Neuron (in vitro differentiated cells): ENCODE measurements around the gene RADIL.

Experiments
- H2AFZ ChIP-seq: one replicate; pipeline ENCODE4 v1.6.1; 2013; ENCODE audit warnings: low read depth, mild to moderate bottlenecking, inconsistent platforms, low read length, moderate library complexity
- H3K27me3 ChIP-seq: one replicate; pipeline ENCODE4 v1.6.1; 2013; ENCODE audit warnings: low read length; ENCODE audit not compliant: insufficient read depth
- H3K36me3 ChIP-seq: one replicate; pipeline ENCODE4 v1.6.1; 2013; ENCODE audit warnings: low read length; ENCODE audit not compliant: insufficient read depth
- H3K4me1 ChIP-seq: one replicate; pipeline ENCODE4 v1.6.1; 2013; ENCODE audit warnings: low read length; ENCODE audit not compliant: insufficient read depth
- H3K4me3 ChIP-seq: 2 replicates; pipeline ENCODE4 v1.5.1; 2013; ENCODE audit warnings: mild to moderate bottlenecking, low read length, moderate library complexity
- H3K9me3 ChIP-seq: one replicate; pipeline ENCODE4 v1.6.1; 2013; ENCODE audit warnings: low read length

The RADIL gene

GRCh38 chr7:4857189-4857588 is 26.3 kb downstream of the RADIL start:
- no peak overlapping the region for H2AFZ ChIP-seq
- peaks cover 5% of the 10 kb centered on the region for H3K9me3 ChIP-seq
- H3K4me3 ChIP-seq = no peak overlapping the region
- H3K27me3 ChIP-seq = no peaks in the 10 kb centered on the region
- H3K36me3 ChIP-seq = no peaks in the 10 kb centered on the region
- H3K4me1 ChIP-seq = peaks cover 4% of the 10 kb centered on the region

- no peak overlapping the region for H2AFZ ChIP-seq
- H3K27me3 ChIP-seq = no peaks in the 10 kb centered on the region
- peaks cover under 1% of the 10 kb centered on the region for H3K9me3 ChIP-seq
- peaks cover 4% of the 10 kb centered on the region for H3K4me1 ChIP-seq
- no peak overlapping the region for H3K4me3 ChIP-seq
- no peaks in the 10 kb centered on the region for H3K36me3 ChIP-seq
These were observed 27.0 kb downstream of the RADIL start for GRCh38 chr7:4856336-4857057.

- Histone ChIP-seq H2AFZ (no peak overlapping the region), H3K36me3 (no peaks in the 10 kb centered on the region), H3K9me3 (peaks cover 5% of the 10 kb centered on the region), H3K4me1 (peaks cover 4% of the 10 kb centered on the region), H3K4me3 (no peak overlapping the region), H3K27me3 (no peaks in the 10 kb centered on the region)
These were observed 28.6 kb downstream of the RADIL start for GRCh38 chr7:4854916-4855315.

- Histone ChIP-seq H3K4me1 (peaks cover under 1% of the 10 kb centered on the region), H3K36me3 (no peaks in the 10 kb centered on the region), H3K9me3 (peaks cover 5% of the 10 kb centered on the region), H2AFZ (no peak overlapping the region), H3K27me3 (no peaks in the 10 kb centered on the region), H3K4me3 (no peak overlapping the region)
These were observed 31.8 kb downstream of the RADIL start for GRCh38 chr7:4851459-4852422.

GRCh38 chr7:4850262-4850795 is 33.2 kb downstream of the RADIL start:
- Histone ChIP-seq H3K4me1 (no peaks in the 10 kb centered on the region), H3K36me3 (no peaks in the 10 kb centered on the region), H3K4me3 (no peak overlapping the region), H2AFZ (no peak overlapping the region), H3K9me3 (peaks cover 5% of the 10 kb centered on the region), H3K27me3 (no peaks in the 10 kb centered on the region)

GRCh38 chr7:4849390-4849789 is 34.1 kb downstream of the RADIL start:
- no peak overlapping the region for H2AFZ ChIP-seq
- peaks cover 5% of the 10 kb centered on the region for H3K9me3 ChIP-seq
- no peak overlapping the region for H3K4me3 ChIP-seq
- H3K4me1 ChIP-seq = no peaks in the 10 kb centered on the region
- H3K36me3 ChIP-seq = no peaks in the 10 kb centered on the region
- H3K27me3 ChIP-seq = no peaks in the 10 kb centered on the region

- Histone ChIP-seq H3K27me3 (no peaks in the 10 kb centered on the region), H3K4me1 (no peaks in the 10 kb centered on the region), H3K36me3 (no peaks in the 10 kb centered on the region), H3K9me3 (no peaks in the 10 kb centered on the region), H3K4me3 (no peak overlapping the region), H2AFZ (no peak overlapping the region)
These were observed 37.8 kb downstream of the RADIL start for GRCh38 chr7:4845740-4846142.

GRCh38 chr7:4842319-4843064 is 41.0 kb downstream of the RADIL start:
- H3K4me3 ChIP-seq = no peak overlapping the region
- H3K27me3 ChIP-seq = no peaks in the 10 kb centered on the region
- no peak overlapping the region for H2AFZ ChIP-seq
- no peaks in the 10 kb centered on the region for H3K36me3 ChIP-seq
- peaks cover 2% of the 10 kb centered on the region for H3K9me3 ChIP-seq
- H3K4me1 ChIP-seq = peaks cover 9% of the 10 kb centered on the region

- Histone ChIP-seq H3K27me3 (no peaks in the 10 kb centered on the region), H2AFZ (no peak overlapping the region), H3K4me3 (no peak overlapping the region), H3K36me3 (no peaks in the 10 kb centered on the region), H3K4me1 (peaks cover 15% of the 10 kb centered on the region), H3K9me3 (peaks cover 2% of the 10 kb centered on the region)
These were observed 41.7 kb downstream of the RADIL start for GRCh38 chr7:4841836-4842235.

- H3K4me1 ChIP-seq = peaks cover 16% of the 10 kb centered on the region
- H3K27me3 ChIP-seq = no peaks in the 10 kb centered on the region
- H3K4me3 ChIP-seq = no peak overlapping the region
- H3K9me3 ChIP-seq = peaks cover 2% of the 10 kb centered on the region
- H3K36me3 ChIP-seq = no peaks in the 10 kb centered on the region
- H2AFZ ChIP-seq = no peak overlapping the region
These were observed 42.3 kb downstream of the RADIL start for GRCh38 chr7:4841007-4841784.

- Histone ChIP-seq H3K9me3 (peaks cover 2% of the 10 kb centered on the region), H3K27me3 (no peaks in the 10 kb centered on the region), H3K4me3 (no peak overlapping the region), H2AFZ (no peak overlapping the region), H3K4me1 (peaks cover 16% of the 10 kb centered on the region), H3K36me3 (peaks cover 7% of the 10 kb centered on the region)
These were observed 43.4 kb downstream of the RADIL start for GRCh38 chr7:4840079-4840501.

- Histone ChIP-seq H3K4me3 (no peak overlapping the region), H3K9me3 (peaks cover 2% of the 10 kb centered on the region), H2AFZ (no peak overlapping the region), H3K36me3 (peaks cover 11% of the 10 kb centered on the region), H3K4me1 (peaks cover 16% of the 10 kb centered on the region), H3K27me3 (no peaks in the 10 kb centered on the region)
These were observed 44.7 kb downstream of the RADIL start for GRCh38 chr7:4838626-4839334.
